CD8-positive, alpha-beta memory T cell (primary cell): Measurements from ENCODE around the gene PREX1. TPM values are rescaled to one million over a fixed set of nuclear protein-coding genes. Genes with fewer than 3 reads are reported as not detected.

Experiments
- CTCF ChIA-PET: fragments of 350-600 bp; sonication (Branson Sonifier 250); formaldehyde crosslinking; loops from one replicate; lab custom pipeline; 2021; ENCODE audit warnings: antibody characterized with exemption; lab: Charles Lee
- POLR2A ChIA-PET: fragments of 350-600 bp; sonication (Branson Sonifier 250); formaldehyde crosslinking; loops from one replicate; lab custom pipeline; 2021; ENCODE audit warnings: antibody characterized with exemption; lab: Charles Lee
- DNase-seq, 5 donors: peaks; one replicate each; pipeline versions ENCODE4 v3.0.0 to v3.0.0-alpha.2; 2020 to 2022; ENCODE audit warnings: mixed read lengths in 1 of 5
- H3K27ac ChIP-seq: one replicate; pipeline ENCODE4 v1.7.0; 2013; ENCODE audit warnings: low read depth, mild to moderate bottlenecking, low read length, moderate library complexity
- H3K27me3 ChIP-seq: 2 replicates; pipeline ENCODE4 v1.7.0; 2013; ENCODE audit warnings: low read length, mild to moderate bottlenecking; ENCODE audit not compliant: insufficient read depth, poor library complexity, severe bottlenecking
- H3K36me3 ChIP-seq: 2 replicates; pipeline ENCODE4 v1.7.0; 2013; ENCODE audit warnings: mild to moderate bottlenecking, low read length, moderate library complexity; ENCODE audit not compliant: insufficient read depth
- H3K4me1 ChIP-seq: 2 replicates; pipeline ENCODE4 v1.7.0; 2013; ENCODE audit warnings: mild to moderate bottlenecking, low read length, moderate library complexity; ENCODE audit not compliant: insufficient read depth
- H3K4me3 ChIP-seq: 2 replicates; pipeline ENCODE4 v1.7.0; 2013; ENCODE audit warnings: mild to moderate bottlenecking, low read length
- H3K9me3 ChIP-seq: 2 replicates; pipeline ENCODE4 v1.7.0; 2013; ENCODE audit warnings: mild to moderate bottlenecking, low read length
- H3K27ac Mint-ChIP-seq, 8 donors: one replicate each; pipeline ENCODE4 v1.8.0; 2020 to 2021; ENCODE audit warnings: mixed read lengths in 8 of 8, mild to moderate bottlenecking in 6 of 8, inconsistent platforms in 3 of 8, moderate library complexity in 3 of 8
- H3K27me3 Mint-ChIP-seq, 2 donors: one replicate each; pipeline ENCODE4 v1.8.0; 2020 to 2021; ENCODE audit warnings: mixed read lengths in 2 of 2, mild to moderate bottlenecking in 1 of 2, moderate library complexity in 1 of 2
- H3K36me3 Mint-ChIP-seq, 3 donors: one replicate each; pipeline ENCODE4 v1.8.0; 2020 to 2021; ENCODE audit warnings: mixed read lengths in 3 of 3, inconsistent platforms in 1 of 3, mild to moderate bottlenecking in 1 of 3
- H3K4me1 Mint-ChIP-seq, 3 donors: one replicate each; pipeline ENCODE4 v1.8.0; 2020 to 2021; ENCODE audit warnings: mixed read lengths in 3 of 3, inconsistent platforms in 1 of 3, mild to moderate bottlenecking in 1 of 3
- H3K4me3 Mint-ChIP-seq, 7 donors: one replicate each; pipeline ENCODE4 v1.8.0; 2020 to 2021; ENCODE audit warnings: mixed read lengths in 7 of 7, mild to moderate bottlenecking in 6 of 7, moderate library complexity in 4 of 7, inconsistent platforms in 2 of 7
- H3K9me3 Mint-ChIP-seq, 5 donors: one replicate each; pipeline ENCODE4 v1.8.0; 2020 to 2022; ENCODE audit warnings: mixed read lengths in 5 of 5, mild to moderate bottlenecking in 3 of 5, moderate library complexity in 2 of 5, inconsistent platforms in 1 of 5
- polyA plus RNA-seq: library from polyadenylated mRNA; unstranded; fragments of 300-500 nt; fragmentation: Illumina TruSeq; gene quantifications from one replicate; pipeline ENCODE4 v1.2.3, GENCODE V29; 2021
- total RNA-seq, 2 experiments: library from RNA; stranded (reverse); gene quantifications; one replicate each; pipeline ENCODE4 v1.2.3, GENCODE V29; 2021

PREX1 gene
- total and polyA plus RNA-seq, 3 experiments from 2014 or later: 89.5 to 90.5 (median 90.0) TPM

DNA sequence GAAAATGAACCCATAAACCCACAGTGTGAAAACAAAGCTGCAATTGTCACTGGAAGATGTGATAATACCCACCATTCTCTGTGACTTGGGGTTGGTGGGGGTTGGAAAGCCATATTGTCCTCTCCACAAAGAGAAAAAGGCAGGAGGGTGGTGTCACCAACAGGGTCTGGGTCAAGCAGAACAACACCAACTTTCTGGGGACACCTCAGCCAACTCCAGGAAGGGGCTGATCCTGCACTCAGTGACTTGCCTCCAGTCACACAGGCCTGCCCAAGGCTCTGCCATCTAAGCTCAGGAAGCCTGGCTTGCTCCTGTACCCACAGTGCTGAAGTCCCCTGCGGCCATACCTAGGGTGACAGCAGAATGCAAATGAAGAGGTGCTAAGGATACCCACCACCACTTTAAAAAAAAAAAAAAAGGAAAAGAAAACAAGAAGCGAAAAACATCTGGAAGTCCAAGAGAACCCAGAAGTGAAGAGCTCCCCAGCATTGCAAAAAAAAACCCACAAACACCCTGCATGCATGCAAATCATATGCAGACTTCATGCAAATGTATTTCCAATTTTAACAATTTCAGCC, 110.6 kb downstream of the PREX1 start:
- H3K4me3 Mint-ChIP-seq: peak overlapping the region; percentile 35 to 88 (median 79)

DNA sequence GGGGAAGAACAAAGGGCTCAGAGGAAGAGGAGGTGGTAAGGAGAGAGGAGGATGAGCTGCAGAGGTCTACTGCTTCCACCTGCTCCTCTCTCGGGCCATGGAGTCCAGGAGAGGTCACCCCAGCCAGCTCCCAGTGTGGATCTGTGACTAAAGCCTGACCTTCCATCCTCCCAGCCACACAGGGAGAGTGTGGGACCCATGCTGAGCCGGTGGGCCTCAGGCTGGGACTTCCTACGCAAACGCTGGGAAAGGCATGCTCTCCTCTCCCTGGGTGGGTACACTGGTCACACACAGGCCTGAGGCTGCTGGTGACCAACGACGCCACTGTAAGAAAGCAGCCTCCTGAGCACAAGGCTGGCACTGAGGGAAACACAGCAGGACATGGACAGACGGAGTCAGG, 111.3 kb downstream of the PREX1 start:
- CTCF ChIA-PET: interaction anchor here (1.2 to 2.7 kb wide), 6 partner anchors 14 to 189 kb away, joined by 3 to 11 read pairs (median 4); partner anchors contain the start of gene PREX1
- Mint-ChIP-seq H3K4me3 (peak overlapping the region; percentile 78 to 94 (median 84)), H3K27me3 (peaks cover 0 to 5% of the 10 kb centered on the region in 2 donors), H3K9me3 (no peaks in the 10 kb centered on the region), H3K27ac (peak overlapping the region; percentile 90 to 100 (median 95)), H3K4me1 (peaks cover 93 to 94% (median 94%) of the 10 kb centered on the region in 3 donors), H3K36me3 (peaks cover 7 to 36% (median 14%) of the 10 kb centered on the region in 3 donors)
- Histone ChIP-seq H3K36me3 (no peaks in the 10 kb centered on the region), H3K4me1 (peaks cover 70% of the 10 kb centered on the region), H3K9me3 (no peaks in the 10 kb centered on the region), H3K27me3 (no peaks in the 10 kb centered on the region), H3K4me3 (peak overlapping the region; percentile 19), H3K27ac (peak overlapping the region; percentile 46)
- POLR2A ChIA-PET: interaction anchor here (0.6 to 1.3 kb wide), 4 partner anchors 14 to 111 kb away, joined by 3 to 9 read pairs (median 6); partner anchors contain the start of gene PREX1
- DNase-seq: no peak

More for the DNA sequence above, 110.6 kb downstream of the PREX1 start:
- H3K4me3 ChIP-seq: no peak overlapping the region
- no peaks in the 10 kb centered on the region for H3K36me3 ChIP-seq
- Mint-ChIP-seq H3K36me3 (peaks cover 8 to 35% (median 20%) of the 10 kb centered on the region in 3 donors), H3K27me3 (peaks cover 0 to 5% of the 10 kb centered on the region in 2 donors), H3K4me1 (peaks cover 93 to 94% (median 94%) of the 10 kb centered on the region in 3 donors), H3K27ac (peak overlapping the region; percentile 83 to 100 (median 95)), H3K9me3 (no peaks in the 10 kb centered on the region)
- no peak for DNase-seq
- no peaks in the 10 kb centered on the region for H3K9me3 ChIP-seq
- H3K4me1 ChIP-seq: peaks cover 77% of the 10 kb centered on the region
- POLR2A ChIA-PET: interaction anchor here (0.7 to 1.3 kb wide), 4 partner anchors 14 to 110 kb away, joined by 3 to 7 read pairs (median 4); partner anchors contain the start of gene PREX1
- CTCF ChIA-PET: interaction anchor here (0.6 to 2.7 kb wide), 5 partner anchors 8 to 188 kb away, joined by 3 to 11 read pairs (median 5); no protein-coding TSS in a partner anchor
- no peak overlapping the region for H3K27ac ChIP-seq
- H3K27me3 ChIP-seq: no peaks in the 10 kb centered on the region

DNA sequence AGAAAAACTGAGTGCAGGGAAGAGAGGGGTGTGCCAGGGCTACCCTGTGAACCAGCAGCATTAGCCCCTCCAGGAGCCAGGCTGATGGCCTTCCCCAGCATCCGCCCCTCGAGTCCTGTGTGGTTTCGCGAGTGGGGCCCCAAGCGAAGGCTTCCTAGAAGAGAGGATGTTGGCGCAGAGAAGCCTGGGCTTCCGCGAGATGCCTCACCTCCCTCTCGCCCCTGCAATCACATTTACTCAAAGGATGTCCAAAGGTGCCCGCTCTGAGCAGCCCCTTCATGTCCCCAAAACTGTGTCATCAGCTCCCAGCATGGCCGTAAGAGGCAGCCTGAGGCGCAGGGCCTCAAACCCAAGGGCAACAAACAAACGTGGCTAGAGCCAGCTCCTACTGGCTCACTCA, 111.7 kb downstream of the PREX1 start:
- H3K9me3 Mint-ChIP-seq: no peaks in the 10 kb centered on the region
- H3K27me3 ChIP-seq: no peaks in the 10 kb centered on the region
- peak overlapping the region; percentile 19 for H3K4me3 ChIP-seq
- H3K4me1 Mint-ChIP-seq: peaks cover 93 to 94% (median 94%) of the 10 kb centered on the region in 3 donors
- no peaks in the 10 kb centered on the region for H3K9me3 ChIP-seq
- DNase-seq: peak; percentile 35 to 70 (median 51)
- ChIA-PET POLR2A (interaction anchor here (0.6 to 1.3 kb wide), 2 partner anchors 47 to 111 kb away, joined by 4 to 9 read pairs; partner anchors contain the start of gene PREX1), CTCF (interaction anchor here (1.2 to 2.7 kb wide), 5 partner anchors 14 to 189 kb away, joined by 3 to 11 read pairs (median 4); partner anchors contain the start of gene PREX1)
- peaks cover 67% of the 10 kb centered on the region for H3K4me1 ChIP-seq
- peak overlapping the region; percentile 90 to 100 (median 95) for H3K27ac Mint-ChIP-seq
- no peaks in the 10 kb centered on the region for H3K36me3 ChIP-seq
- H3K27ac ChIP-seq: peak overlapping the region; percentile 46
- H3K36me3 Mint-ChIP-seq: peaks cover 4 to 36% (median 10%) of the 10 kb centered on the region in 3 donors
- peak overlapping the region; percentile 78 to 94 (median 84) for H3K4me3 Mint-ChIP-seq
- H3K27me3 Mint-ChIP-seq: peaks cover 0 to 5% of the 10 kb centered on the region in 2 donors

GRCh38 chr20:48714764-48715163, 113.0 kb downstream of the PREX1 start:
- H3K4me3 ChIP-seq: no peak overlapping the region
- DNase-seq: no peak
- H3K36me3 ChIP-seq: no peaks in the 10 kb centered on the region
- CTCF ChIA-PET: interaction anchor here (1.5 to 2.7 kb wide), 3 partner anchors 57 to 191 kb away, joined by 5 to 11 read pairs (median 5); no protein-coding TSS in a partner anchor
- Mint-ChIP-seq H3K4me1 (peaks cover 89 to 94% (median 92%) of the 10 kb centered on the region in 3 donors), H3K27ac (peak overlapping the region in 6 of 8 donors; percentile 40 to 97 (median 64)), H3K36me3 (peaks cover 3 to 38% (median 4%) of the 10 kb centered on the region in 3 donors), H3K27me3 (peaks cover 0 to 2% of the 10 kb centered on the region in 2 donors), H3K9me3 (no peaks in the 10 kb centered on the region), H3K4me3 (peak overlapping the region in 3 of 7 donors; percentile 3 to 85 (median 49))
- peaks cover 54% of the 10 kb centered on the region for H3K4me1 ChIP-seq
- POLR2A ChIA-PET: no interaction called here
- no peaks in the 10 kb centered on the region for H3K9me3 ChIP-seq
- H3K27me3 ChIP-seq: no peaks in the 10 kb centered on the region
- H3K27ac ChIP-seq: no peak overlapping the region

DNA sequence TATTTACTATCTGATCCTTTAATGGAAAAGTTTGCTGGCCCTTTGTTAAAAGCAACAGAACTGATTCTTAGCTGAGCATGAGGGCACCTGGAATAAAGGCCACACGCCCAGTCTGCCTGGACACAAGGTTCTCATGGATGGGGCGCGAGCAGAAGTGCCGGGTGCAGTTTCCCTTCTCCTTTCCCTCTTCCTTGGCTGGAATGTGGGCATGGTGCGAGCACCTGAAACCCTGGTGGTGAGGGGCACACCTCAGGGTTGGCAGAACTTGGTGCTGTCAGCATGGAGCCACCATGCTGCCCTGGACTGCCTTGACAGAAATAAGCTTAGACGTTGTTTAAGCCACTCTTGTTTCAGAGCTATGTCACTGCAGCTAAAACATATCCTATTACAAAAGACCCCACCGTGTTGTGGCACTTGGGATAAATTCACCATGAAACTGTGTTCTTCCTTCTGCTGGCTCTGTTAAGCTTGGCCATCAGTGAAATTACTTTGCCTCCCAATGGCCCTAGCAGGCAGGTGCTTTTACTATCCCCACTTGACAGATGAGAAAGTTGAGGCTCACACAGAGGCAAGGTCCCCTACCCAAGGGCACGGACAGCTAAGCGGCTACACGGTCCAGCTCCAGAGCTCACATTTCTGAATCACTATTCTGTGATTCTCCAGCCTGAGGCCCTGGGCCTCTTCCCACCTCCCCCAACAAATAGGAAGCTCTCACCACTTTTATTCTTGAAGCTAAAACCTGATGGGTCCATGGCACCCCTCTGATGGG, 115.9 kb downstream of the PREX1 start:
- Mint-ChIP-seq H3K36me3 (peaks cover 4 to 66% (median 6%) of the 10 kb centered on the region in 3 donors), H3K27ac (peak overlapping the region in 5 of 8 donors; percentile 45 to 68 (median 60)), H3K9me3 (no peaks in the 10 kb centered on the region), H3K4me1 (peaks cover 87 to 93% (median 88%) of the 10 kb centered on the region in 3 donors), H3K27me3 (peaks cover 0 to 2% of the 10 kb centered on the region in 2 donors), H3K4me3 (peak overlapping the region in 2 of 7 donors; percentile 1 to 13)
- H3K27ac ChIP-seq: no peak overlapping the region
- peaks cover 30% of the 10 kb centered on the region for H3K4me1 ChIP-seq
- no peaks in the 10 kb centered on the region for H3K36me3 ChIP-seq
- no peaks in the 10 kb centered on the region for H3K27me3 ChIP-seq
- ChIA-PET CTCF (interaction anchor here (0.6 to 0.8 kb wide), 2 partner anchors 18 to 54 kb away, joined by 3 read pairs; no protein-coding TSS in a partner anchor), POLR2A (interaction anchor here (1.0 kb wide), 1 partner anchor 27 kb away, joined by 3 read pairs; no protein-coding TSS in a partner anchor)
- peak in 1 of 5 donors; percentile 22 for DNase-seq
- H3K9me3 ChIP-seq: no peaks in the 10 kb centered on the region
- H3K4me3 ChIP-seq: no peak overlapping the region

GRCh38 chr20:48711044-48711428, 116.8 kb downstream of the PREX1 start:
- Mint-ChIP-seq H3K36me3 (peaks cover 4 to 75% (median 8%) of the 10 kb centered on the region in 3 donors), H3K4me3 (no peak overlapping the region), H3K27ac (peak overlapping the region in 3 of 8 donors; percentile 14 to 60 (median 50)), H3K27me3 (peaks cover 0 to 2% of the 10 kb centered on the region in 2 donors), H3K4me1 (peaks cover 87 to 93% (median 88%) of the 10 kb centered on the region in 3 donors), H3K9me3 (no peaks in the 10 kb centered on the region)
- CTCF ChIA-PET: interaction anchor here (0.6 kb wide), 1 partner anchor 19 kb away, joined by 3 read pairs; no protein-coding TSS in a partner anchor
- no peak overlapping the region for H3K4me3 ChIP-seq
- POLR2A ChIA-PET: no interaction called here
- no peaks in the 10 kb centered on the region for H3K36me3 ChIP-seq
- H3K4me1 ChIP-seq: peaks cover 26% of the 10 kb centered on the region
- peak in 1 of 5 donors; percentile 12 for DNase-seq
- no peak overlapping the region for H3K27ac ChIP-seq
- H3K9me3 ChIP-seq: no peaks in the 10 kb centered on the region
- H3K27me3 ChIP-seq: no peaks in the 10 kb centered on the region

DNA sequence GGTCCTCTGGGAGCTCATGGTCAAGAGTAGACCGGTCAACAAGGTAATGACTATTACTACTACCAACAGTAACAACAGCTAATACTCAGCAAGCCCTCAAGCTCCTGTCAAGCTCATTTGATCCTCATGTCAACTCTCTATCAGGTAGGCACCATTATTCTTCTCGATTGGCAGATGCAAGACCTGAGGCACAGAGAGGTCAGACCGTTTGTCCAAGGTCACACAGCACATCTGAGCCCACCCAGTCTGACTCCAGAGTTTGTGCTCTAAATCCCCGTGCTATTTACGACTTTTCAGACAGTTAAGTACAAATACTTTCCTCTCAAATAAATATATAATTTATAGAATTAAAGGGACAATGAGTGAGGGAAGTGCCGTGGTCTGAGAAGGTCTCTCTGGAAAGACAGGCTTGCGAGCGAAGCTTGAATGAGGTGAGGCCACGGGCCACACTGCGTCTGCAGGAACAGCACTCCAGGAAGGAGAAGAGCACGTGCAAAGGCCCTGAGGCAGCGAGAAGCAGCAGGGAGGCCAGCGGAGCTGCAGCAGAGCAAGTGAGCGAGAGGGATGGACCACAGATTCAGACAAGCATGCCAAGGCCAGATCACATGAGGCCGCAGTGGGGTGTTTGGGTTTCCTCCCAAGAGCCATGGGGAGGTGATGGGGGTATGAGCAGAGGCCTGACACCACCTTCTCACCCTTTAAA, 117.3 kb downstream of the PREX1 start:
- POLR2A ChIA-PET: no interaction called here
- H3K4me1 ChIP-seq: peaks cover 21% of the 10 kb centered on the region
- H3K27me3 ChIP-seq: no peaks in the 10 kb centered on the region
- H3K27ac ChIP-seq: no peak overlapping the region
- H3K36me3 Mint-ChIP-seq: peaks cover 6 to 78% (median 10%) of the 10 kb centered on the region in 3 donors
- H3K27ac Mint-ChIP-seq: peak overlapping the region in 4 of 8 donors; percentile 38 to 96 (median 63)
- CTCF ChIA-PET: interaction anchor here (0.7 kb wide), 1 partner anchor 90 kb away, joined by 3 read pairs; no protein-coding TSS in a partner anchor
- H3K4me3 Mint-ChIP-seq: peak overlapping the region in 2 of 7 donors; percentile 12 to 27
- H3K36me3 ChIP-seq: no peaks in the 10 kb centered on the region
- no peaks in the 10 kb centered on the region for H3K9me3 ChIP-seq
- H3K4me1 Mint-ChIP-seq: peaks cover 85 to 93% (median 86%) of the 10 kb centered on the region in 3 donors
- peak in 1 of 5 donors; percentile 40 for DNase-seq
- no peak overlapping the region for H3K4me3 ChIP-seq
- peaks cover 0 to 2% of the 10 kb centered on the region in 2 donors for H3K27me3 Mint-ChIP-seq
- H3K9me3 Mint-ChIP-seq: no peaks in the 10 kb centered on the region
